HepG2 (cell line): ENCODE results near the gene FGF10. TPM values are rescaled to one million over a fixed set of nuclear protein-coding genes. Genes with fewer than 3 reads are reported as not detected.

Experiments
- ATAC-seq: fragments of 200-7000 bp; cut with Tn5 transposase; 3 replicates; pipeline ENCODE4 v1.9.1; 2020; ENCODE audit warnings: mild to moderate bottlenecking, moderate library complexity
- BruUV-seq: library from RNA; stranded (reverse); fragments of 400-500 nt; replicated peaks from 2 replicates; lab custom pipeline; 2021; lab: Mats Ljungman, UMichigan
- CTCF ChIA-PET: fragments of 300-600 bp; formaldehyde crosslinking; extraction: SDS; loops from one replicate; lab custom pipeline; 2021; ENCODE audit warnings: low total read pairs, inconsistent platforms, low intra/inter-chr PET ratio; lab: Yijun Ruan, JAX
- POLR2A ChIA-PET: fragments of 350-600 bp; sonication (Branson Sonifier 250); formaldehyde crosslinking; loops from one replicate; lab custom pipeline; 2020; ENCODE audit warnings: antibody characterized with exemption, inconsistent platforms; lab: Yijun Ruan, JAX
- DNase-seq: peaks from one replicate; pipeline ENCODE4 v3.0.0-alpha.2; 2015; ENCODE audit warnings: low spot score
- FAIRE-seq: peaks from 3 replicates; lab custom pipeline; 2011; peaks lifted over from hg19 to GRCh38; lab: Jason Lieb, UNC
- H2AFZ ChIP-seq: one replicate; pipeline ENCODE4 v1.6.1; 2011; ENCODE audit warnings: low read length, inconsistent platforms
- H3K27ac ChIP-seq: fragments of 300-600 bp; 3 replicates; pipeline ENCODE4 v1.8.0; 2011; ENCODE audit warnings: mixed run types, mild to moderate bottlenecking, mixed read lengths, low read length, inconsistent platforms; ENCODE audit not compliant: insufficient read depth; ENCODE audit errors: extremely low read length
- H3K27me3 ChIP-seq, 2 experiments: fragments of 200-600 bp in 1 of 2; 2 replicates in 1 of 2; 3 replicates in 1 of 2; pipeline versions ENCODE4 v1.6.0 to v1.8.0; 2011; ENCODE audit warnings: low read length in 2 of 2, mild to moderate bottlenecking in 2 of 2, moderate library complexity in 2 of 2, inconsistent platforms in 1 of 2; ENCODE audit not compliant: insufficient read depth in 2 of 2, control insufficient read depth in 1 of 2
- H3K36me3 ChIP-seq, 2 experiments: fragments of 200-600 bp in 1 of 2; replicated peaks in 1 of 2; 2 replicates in 1 of 2; 3 replicates in 1 of 2; pipeline versions ENCODE4 v1.5.1 to v1.8.0; 2011; ENCODE audit warnings: low read length in 2 of 2, inconsistent platforms in 1 of 2; ENCODE audit not compliant: insufficient read depth in 2 of 2, control insufficient read depth in 1 of 2
- H3K4me1 ChIP-seq: 2 replicates; pipeline ENCODE4 v1.5.1; 2012; ENCODE audit warnings: low read length, inconsistent platforms; ENCODE audit not compliant: insufficient read depth
- H3K4me2 ChIP-seq: 2 replicates; pipeline ENCODE4 v1.6.0; 2011; ENCODE audit warnings: low read depth, low read length, inconsistent platforms
- H3K4me3 ChIP-seq, 3 experiments: fragments of 200-600 bp in 1 of 3; sonication (generic), shearing (Covaris generic) in 1 of 3; replicated peaks in 1 of 3; 2 replicates each; pipeline ENCODE4 v1.5.1; 2011 to 2016; ENCODE audit warnings: low read length in 3 of 3, inconsistent platforms in 2 of 3, low read depth in 2 of 3, mild to moderate bottlenecking in 2 of 3, control low read depth in 1 of 3, mixed read lengths in 1 of 3; ENCODE audit not compliant: insufficient read depth in 1 of 3
- H3K79me2 ChIP-seq: one replicate; pipeline ENCODE4 v1.6.1; 2011; ENCODE audit warnings: low read length, inconsistent platforms; ENCODE audit not compliant: insufficient read depth
- H3K9ac ChIP-seq: 2 replicates; pipeline ENCODE4 v1.6.0; 2011; ENCODE audit warnings: mild to moderate bottlenecking, low read depth, low read length, inconsistent platforms; ENCODE audit not compliant: insufficient read depth
- H3K9me3 ChIP-seq: 2 replicates; pipeline ENCODE4 v1.5.1; 2012; ENCODE audit warnings: mild to moderate bottlenecking, low read length
- H4K20me1 ChIP-seq: 2 replicates; pipeline ENCODE4 v1.6.0; 2011; ENCODE audit warnings: inconsistent platforms, mild to moderate bottlenecking, low read length, moderate library complexity; ENCODE audit not compliant: insufficient read depth
- FOXC1 ChIP-seq: sonication (generic); formaldehyde crosslinking; IDR thresholded peaks from 2 replicates; pipeline ENCODE4 v1.8.0; 2022; ENCODE audit warnings: mild to moderate bottlenecking, missing genetic modification reagents, borderline replicate concordance
- IKZF1 ChIP-seq: fragments of 450-650 bp; IDR thresholded peaks from 2 replicates; pipeline ENCODE4 v1.7.1; 2016
- ISL2 ChIP-seq: sonication (generic); formaldehyde crosslinking; IDR thresholded peaks from 2 replicates; pipeline ENCODE4 v1.5.0; 2020; ENCODE audit warnings: missing genetic modification reagents
- JUN ChIP-seq: sonication (generic); formaldehyde crosslinking; IDR thresholded peaks from 2 replicates; pipeline ENCODE4 v1.4.0; 2020; ENCODE audit warnings: mild to moderate bottlenecking, missing genetic modification reagents
- WGBS: methylation state at CpG from one replicate; pipeline ENCODE4 v1.1.6; 2017; ENCODE audit warnings: low lambda C conversion rate; 5-methylcytosine and 5-hydroxymethylcytosine counted together
- in situ Hi-C: cut with HindIII; loops from 2 replicates; pipeline ENCODE4 v1.10.0; 2017; ENCODE audit warnings: low pct_unique_long_range_greater_than_20kb; ENCODE audit not compliant: extremely low pct_ligation_motif_present
- intact Hi-C: fragments of 100-400 bp; cut with micrococcal nuclease; formaldehyde crosslinking; loops from one replicate; pipeline ENCODE4 v1.10.0; 2022; ENCODE audit not compliant: unreplicated experiment
- polyA plus RNA-seq, 8 experiments: library from polyadenylated mRNA; depleted of rRNA in 3 of 8; stranded (reverse) in 7 of 8; unstranded in 1 of 8; fragments of >200 nt; fragmentation: Illumina TruSeq in 4 of 8; extraction: Trizol in 4 of 8; gene quantifications; 2 replicates each; pipeline versions ENCODE4 v1.2.1 to v1.2.3, GENCODE V29; 2011 to 2016; ENCODE audit warnings: low read depth in 4 of 8, missing spikeins in 1 of 8, mixed read lengths in 1 of 8; ENCODE audit not compliant: insufficient read depth in 1 of 8
- total RNA-seq, 5 experiments: library from RNA; depleted of rRNA; stranded (reverse); fragments of >200 nt; fragmentation: Illumina TruSeq; extraction: Trizol; gene quantifications; 2 replicates each; pipeline ENCODE4 v1.2.3, GENCODE V29; 2016; ENCODE audit warnings: low read depth in 1 of 5
- TF ChIP-seq, protein P1 (sequence below): sonication (generic); formaldehyde crosslinking; IDR thresholded peaks from 2 replicates; pipeline ENCODE4 v1.5.0; 2020; ENCODE audit warnings: missing genetic modification reagents, mild to moderate bottlenecking, borderline replicate concordance
- TF ChIP-seq, protein P2 (sequence below): sonication (generic); formaldehyde crosslinking; IDR thresholded peaks from 2 replicates; pipeline ENCODE4 v1.4.0; 2020; ENCODE audit warnings: missing genetic modification reagents, low read depth, mild to moderate bottlenecking, borderline replicate concordance
- TF ChIP-seq, protein P3 (sequence below), 2 experiments: sonication (generic) in 1 of 2; formaldehyde crosslinking in 1 of 2; IDR thresholded peaks; 2 replicates each; pipeline versions ENCODE4 v1.4.0 to v1.6.1; 2018 to 2020; ENCODE audit warnings: missing genetic modification reagents in 2 of 2, borderline replicate concordance in 1 of 2, low read depth in 1 of 2, mild to moderate bottlenecking in 1 of 2, missing biosample characterization in 1 of 2
- TF ChIP-seq, protein P4 (sequence below): sonication (generic); formaldehyde crosslinking; IDR thresholded peaks from 2 replicates; pipeline ENCODE4 v1.9.0; 2021; ENCODE audit warnings: mild to moderate bottlenecking, missing genetic modification reagents

Gene FGF10
- total and polyA plus RNA-seq, 2 of the 13 experiments (the other 11 are each of a cell fraction or from before 2014, with no cell fraction given): not detected

DNA sequence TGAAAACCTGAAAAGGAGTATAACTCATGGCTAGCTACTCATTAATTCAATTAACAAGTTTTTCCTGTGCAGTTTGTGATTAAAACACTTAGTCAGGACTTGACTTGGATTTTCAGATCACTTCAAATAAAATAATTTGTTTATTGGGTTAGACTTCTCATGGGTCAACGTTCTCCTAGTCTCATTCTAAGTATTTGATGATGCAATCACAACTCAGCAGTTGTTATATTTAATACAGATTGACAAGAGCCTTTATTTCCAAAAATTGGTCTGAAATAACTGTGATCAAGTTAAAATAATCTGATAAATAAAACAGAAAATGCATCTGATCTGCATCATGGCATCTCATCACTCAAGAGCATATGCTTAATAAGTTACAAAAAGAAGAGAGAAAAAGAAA, 113.9 kb downstream of the FGF10 start:
- H3K4me2 ChIP-seq: no peak overlapping the region
- ATAC-seq (no peak), FAIRE-seq (no peak), DNase-seq (no peak)
- H4K20me1 ChIP-seq: no peaks in the 10 kb centered on the region
- no peaks in the 10 kb centered on the region for H3K27me3 ChIP-seq
- WGBS: 7% methylated on average over 1 of the region's 1 CpG
- H3K36me3 ChIP-seq: no peaks in the 10 kb centered on the region
- no TSS peak for BruUV-seq
- no peaks in the 10 kb centered on the region for H3K9me3 ChIP-seq
- no peak overlapping the region for H2AFZ ChIP-seq
- TF ChIP-seq, protein P1, sequence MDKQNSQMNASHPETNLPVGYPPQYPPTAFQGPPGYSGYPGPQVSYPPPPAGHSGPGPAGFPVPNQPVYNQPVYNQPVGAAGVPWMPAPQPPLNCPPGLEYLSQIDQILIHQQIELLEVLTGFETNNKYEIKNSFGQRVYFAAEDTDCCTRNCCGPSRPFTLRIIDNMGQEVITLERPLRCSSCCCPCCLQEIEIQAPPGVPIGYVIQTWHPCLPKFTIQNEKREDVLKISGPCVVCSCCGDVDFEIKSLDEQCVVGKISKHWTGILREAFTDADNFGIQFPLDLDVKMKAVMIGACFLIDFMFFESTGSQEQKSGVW (CRISPR knock-in tag): no peak
- TF ChIP-seq, protein P2, sequence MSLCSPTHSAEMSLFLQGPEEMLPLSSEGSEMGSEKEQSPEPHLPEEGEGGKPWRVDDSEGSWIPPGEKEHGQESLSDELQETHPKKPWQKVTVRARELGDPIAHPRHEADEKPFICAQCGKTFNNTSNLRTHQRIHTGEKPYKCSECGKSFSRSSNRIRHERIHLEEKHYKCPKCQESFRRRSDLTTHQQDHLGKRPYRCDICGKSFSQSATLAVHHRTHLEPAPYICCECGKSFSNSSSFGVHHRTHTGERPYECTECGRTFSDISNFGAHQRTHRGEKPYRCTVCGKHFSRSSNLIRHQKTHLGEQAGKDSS (CRISPR knock-in tag): no peak
- TF ChIP-seq, protein P3, sequence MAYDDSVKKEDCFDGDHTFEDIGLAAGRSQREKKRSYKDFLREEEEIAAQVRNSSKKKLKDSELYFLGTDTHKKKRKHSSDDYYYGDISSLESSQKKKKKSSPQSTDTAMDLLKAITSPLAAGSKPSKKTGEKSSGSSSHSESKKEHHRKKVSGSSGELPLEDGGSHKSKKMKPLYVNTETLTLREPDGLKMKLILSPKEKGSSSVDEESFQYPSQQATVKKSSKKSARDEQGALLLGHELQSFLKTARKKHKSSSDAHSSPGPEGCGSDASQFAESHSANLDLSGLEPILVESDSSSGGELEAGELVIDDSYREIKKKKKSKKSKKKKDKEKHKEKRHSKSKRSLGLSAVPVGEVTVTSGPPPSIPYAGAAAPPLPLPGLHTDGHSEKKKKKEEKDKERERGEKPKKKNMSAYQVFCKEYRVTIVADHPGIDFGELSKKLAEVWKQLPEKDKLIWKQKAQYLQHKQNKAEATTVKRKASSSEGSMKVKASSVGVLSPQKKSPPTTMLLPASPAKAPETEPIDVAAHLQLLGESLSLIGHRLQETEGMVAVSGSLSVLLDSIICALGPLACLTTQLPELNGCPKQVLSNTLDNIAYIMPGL (CRISPR knock-in tag; IDR thresholded peaks at IDR 0.05; ENCODE audit: borderline replicate concordance in 1 of 2, low read depth in 1 of 2): no peak
- POLR2A ChIA-PET: no interaction called here
- intact Hi-C loops (no loop called here), in situ Hi-C loops (no loop called here)
- H3K4me1 ChIP-seq: no peaks in the 10 kb centered on the region
- no peak overlapping the region for H3K9ac ChIP-seq
- no peak overlapping the region for H3K27ac ChIP-seq
- CTCF ChIA-PET: no interaction called here
- no peaks in the 10 kb centered on the region for H3K79me2 ChIP-seq
- H3K4me3 ChIP-seq: no peak overlapping the region

DNA sequence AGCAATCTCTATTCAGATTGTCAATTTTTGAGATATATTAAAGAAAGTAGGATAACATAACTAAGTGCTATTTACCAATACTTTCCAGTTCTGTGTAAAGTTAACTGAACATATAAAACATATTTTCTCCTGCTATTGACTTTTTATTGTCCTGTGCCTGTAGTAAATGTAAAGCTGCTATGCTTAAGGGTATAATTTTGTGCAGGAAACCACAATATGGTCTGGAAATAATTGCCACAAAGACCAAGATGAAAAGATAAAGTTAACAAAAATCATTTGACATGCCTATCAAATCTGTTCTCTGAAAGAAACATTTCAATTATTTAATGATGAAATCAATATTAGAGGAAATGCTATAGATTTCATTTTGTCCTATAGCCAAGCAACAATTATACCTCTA, 121.3 kb downstream of the FGF10 start:
- H3K27me3 ChIP-seq: no peaks in the 10 kb centered on the region
- H3K4me2 ChIP-seq: no peak overlapping the region
- in situ Hi-C loops: no loop called here
- H4K20me1 ChIP-seq: no peaks in the 10 kb centered on the region
- POLR2A ChIA-PET: no interaction called here
- H3K4me3 ChIP-seq: no peak overlapping the region
- no peak for ATAC-seq
- H3K27ac ChIP-seq: no peak overlapping the region
- H3K9ac ChIP-seq: no peak overlapping the region
- no peaks in the 10 kb centered on the region for H3K36me3 ChIP-seq
- no peak overlapping the region for H2AFZ ChIP-seq
- FAIRE-seq: no peak
- no TSS peak for BruUV-seq
- no peaks in the 10 kb centered on the region for H3K4me1 ChIP-seq
- CTCF ChIA-PET: no interaction called here
- no peaks in the 10 kb centered on the region for H3K79me2 ChIP-seq
- intact Hi-C loops: no loop called here
- H3K9me3 ChIP-seq: no peaks in the 10 kb centered on the region
- no peak for DNase-seq
- TF ChIP-seq JUN (CRISPR knock-in tag) (no peak), ISL2 (CRISPR knock-in tag) (no peak), FOXC1 (no peak), IKZF1 (no peak)
- TF ChIP-seq, protein P4, sequence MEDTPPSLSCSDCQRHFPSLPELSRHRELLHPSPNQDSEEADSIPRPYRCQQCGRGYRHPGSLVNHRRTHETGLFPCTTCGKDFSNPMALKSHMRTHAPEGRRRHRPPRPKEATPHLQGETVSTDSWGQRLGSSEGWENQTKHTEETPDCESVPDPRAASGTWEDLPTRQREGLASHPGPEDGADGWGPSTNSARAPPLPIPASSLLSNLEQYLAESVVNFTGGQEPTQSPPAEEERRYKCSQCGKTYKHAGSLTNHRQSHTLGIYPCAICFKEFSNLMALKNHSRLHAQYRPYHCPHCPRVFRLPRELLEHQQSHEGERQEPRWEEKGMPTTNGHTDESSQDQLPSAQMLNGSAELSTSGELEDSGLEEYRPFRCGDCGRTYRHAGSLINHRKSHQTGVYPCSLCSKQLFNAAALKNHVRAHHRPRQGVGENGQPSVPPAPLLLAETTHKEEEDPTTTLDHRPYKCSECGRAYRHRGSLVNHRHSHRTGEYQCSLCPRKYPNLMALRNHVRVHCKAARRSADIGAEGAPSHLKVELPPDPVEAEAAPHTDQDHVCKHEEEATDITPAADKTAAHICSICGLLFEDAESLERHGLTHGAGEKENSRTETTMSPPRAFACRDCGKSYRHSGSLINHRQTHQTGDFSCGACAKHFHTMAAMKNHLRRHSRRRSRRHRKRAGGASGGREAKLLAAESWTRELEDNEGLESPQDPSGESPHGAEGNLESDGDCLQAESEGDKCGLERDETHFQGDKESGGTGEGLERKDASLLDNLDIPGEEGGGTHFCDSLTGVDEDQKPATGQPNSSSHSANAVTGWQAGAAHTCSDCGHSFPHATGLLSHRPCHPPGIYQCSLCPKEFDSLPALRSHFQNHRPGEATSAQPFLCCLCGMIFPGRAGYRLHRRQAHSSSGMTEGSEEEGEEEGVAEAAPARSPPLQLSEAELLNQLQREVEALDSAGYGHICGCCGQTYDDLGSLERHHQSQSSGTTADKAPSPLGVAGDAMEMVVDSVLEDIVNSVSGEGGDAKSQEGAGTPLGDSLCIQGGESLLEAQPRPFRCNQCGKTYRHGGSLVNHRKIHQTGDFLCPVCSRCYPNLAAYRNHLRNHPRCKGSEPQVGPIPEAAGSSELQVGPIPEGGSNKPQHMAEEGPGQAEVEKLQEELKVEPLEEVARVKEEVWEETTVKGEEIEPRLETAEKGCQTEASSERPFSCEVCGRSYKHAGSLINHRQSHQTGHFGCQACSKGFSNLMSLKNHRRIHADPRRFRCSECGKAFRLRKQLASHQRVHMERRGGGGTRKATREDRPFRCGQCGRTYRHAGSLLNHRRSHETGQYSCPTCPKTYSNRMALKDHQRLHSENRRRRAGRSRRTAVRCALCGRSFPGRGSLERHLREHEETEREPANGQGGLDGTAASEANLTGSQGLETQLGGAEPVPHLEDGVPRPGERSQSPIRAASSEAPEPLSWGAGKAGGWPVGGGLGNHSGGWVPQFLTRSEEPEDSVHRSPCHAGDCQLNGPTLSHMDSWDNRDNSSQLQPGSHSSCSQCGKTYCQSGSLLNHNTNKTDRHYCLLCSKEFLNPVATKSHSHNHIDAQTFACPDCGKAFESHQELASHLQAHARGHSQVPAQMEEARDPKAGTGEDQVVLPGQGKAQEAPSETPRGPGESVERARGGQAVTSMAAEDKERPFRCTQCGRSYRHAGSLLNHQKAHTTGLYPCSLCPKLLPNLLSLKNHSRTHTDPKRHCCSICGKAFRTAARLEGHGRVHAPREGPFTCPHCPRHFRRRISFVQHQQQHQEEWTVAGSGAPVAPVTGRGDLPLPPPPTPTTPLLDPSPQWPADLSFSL (CRISPR knock-in tag): no peak
